Measurements from ENCODE around the gene SGO2.
A peak's percentile ranks its signal among the peaks of the same experiment; 100 is the strongest.

The SGO2 gene

DNA sequence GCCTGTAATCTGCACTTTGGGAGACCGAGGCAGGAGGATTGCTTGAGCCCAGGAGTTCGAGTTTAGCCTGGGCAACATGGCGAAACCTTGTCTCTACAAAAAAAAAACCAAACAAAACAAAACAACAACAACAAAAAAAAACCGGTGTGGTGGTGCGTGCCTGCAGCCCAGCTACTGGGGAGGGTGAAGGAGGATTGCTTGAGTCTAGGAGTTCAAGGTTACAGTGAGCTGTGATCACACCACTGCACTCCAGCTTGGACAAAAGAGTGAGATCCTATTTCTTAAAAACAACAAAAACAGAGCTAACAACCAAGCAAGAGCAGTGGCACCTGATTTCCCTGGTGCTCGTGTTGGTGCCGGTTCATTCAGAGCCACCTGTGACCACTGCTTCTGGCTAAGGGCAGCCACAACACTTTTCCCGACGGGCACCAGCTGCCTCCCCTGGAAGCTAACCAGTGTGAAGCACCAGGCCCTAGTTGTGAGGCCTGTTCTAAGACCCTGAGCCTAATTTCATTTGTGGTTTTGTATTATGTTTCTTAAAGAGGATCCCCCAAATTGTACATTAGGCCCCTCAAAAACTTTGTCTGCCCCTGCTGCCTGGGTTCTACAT is 61.1 kb downstream of the SGO2 start:
- CTCF ChIA-PET: interaction anchor here (0.7 to 1.6 kb wide), 3 partner anchors 19 to 113 kb away, joined by 3 to 4 read pairs (median 3); no protein-coding TSS in a partner anchor
- H3K9me3 ChIP-seq (ENCODE audit: control insufficient read depth, insufficient read depth, low read depth, low read length): no peaks in the 10 kb centered on the region
- TF ChIP-seq OSR2 (tag by site-specific recombination; IDR thresholded peaks at IDR 0.05): no peak
- TF ChIP-seq ZNF585B (tag by site-specific recombination; IDR thresholded peaks at IDR 0.05): no peak
- TF ChIP-seq, protein P1, sequence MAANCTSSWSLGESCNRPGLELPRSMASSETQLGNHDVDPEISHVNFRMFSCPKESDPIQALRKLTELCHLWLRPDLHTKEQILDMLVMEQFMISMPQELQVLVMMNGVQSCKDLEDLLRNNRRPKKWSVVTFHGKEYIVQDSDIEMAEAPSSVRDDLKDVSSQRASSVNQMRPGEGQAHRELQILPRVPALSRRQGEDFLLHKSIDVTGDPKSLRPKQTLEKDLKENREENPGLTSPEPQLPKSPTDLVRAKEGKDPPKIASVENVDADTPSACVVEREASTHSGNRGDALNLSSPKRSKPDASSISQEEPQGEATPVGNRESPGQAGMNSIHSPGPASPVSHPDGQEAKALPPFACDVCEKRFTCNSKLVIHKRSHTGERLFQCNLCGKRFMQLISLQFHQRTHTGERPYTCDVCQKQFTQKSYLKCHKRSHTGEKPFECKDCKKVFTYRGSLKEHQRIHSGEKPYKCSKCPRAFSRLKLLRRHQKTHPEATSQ (tag by site-specific recombination; IDR thresholded peaks at IDR 0.05): no peak
- TF ChIP-seq, protein P2, sequence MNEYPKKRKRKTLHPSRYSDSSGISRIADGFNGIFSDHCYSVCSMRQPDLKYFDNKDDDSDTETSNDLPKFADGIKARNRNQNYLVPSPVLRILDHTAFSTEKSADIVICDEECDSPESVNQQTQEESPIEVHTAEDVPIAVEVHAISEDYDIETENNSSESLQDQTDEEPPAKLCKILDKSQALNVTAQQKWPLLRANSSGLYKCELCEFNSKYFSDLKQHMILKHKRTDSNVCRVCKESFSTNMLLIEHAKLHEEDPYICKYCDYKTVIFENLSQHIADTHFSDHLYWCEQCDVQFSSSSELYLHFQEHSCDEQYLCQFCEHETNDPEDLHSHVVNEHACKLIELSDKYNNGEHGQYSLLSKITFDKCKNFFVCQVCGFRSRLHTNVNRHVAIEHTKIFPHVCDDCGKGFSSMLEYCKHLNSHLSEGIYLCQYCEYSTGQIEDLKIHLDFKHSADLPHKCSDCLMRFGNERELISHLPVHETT (tag by site-specific recombination; IDR thresholded peaks at IDR 0.05): no peak
- TF ChIP-seq, protein P3, sequence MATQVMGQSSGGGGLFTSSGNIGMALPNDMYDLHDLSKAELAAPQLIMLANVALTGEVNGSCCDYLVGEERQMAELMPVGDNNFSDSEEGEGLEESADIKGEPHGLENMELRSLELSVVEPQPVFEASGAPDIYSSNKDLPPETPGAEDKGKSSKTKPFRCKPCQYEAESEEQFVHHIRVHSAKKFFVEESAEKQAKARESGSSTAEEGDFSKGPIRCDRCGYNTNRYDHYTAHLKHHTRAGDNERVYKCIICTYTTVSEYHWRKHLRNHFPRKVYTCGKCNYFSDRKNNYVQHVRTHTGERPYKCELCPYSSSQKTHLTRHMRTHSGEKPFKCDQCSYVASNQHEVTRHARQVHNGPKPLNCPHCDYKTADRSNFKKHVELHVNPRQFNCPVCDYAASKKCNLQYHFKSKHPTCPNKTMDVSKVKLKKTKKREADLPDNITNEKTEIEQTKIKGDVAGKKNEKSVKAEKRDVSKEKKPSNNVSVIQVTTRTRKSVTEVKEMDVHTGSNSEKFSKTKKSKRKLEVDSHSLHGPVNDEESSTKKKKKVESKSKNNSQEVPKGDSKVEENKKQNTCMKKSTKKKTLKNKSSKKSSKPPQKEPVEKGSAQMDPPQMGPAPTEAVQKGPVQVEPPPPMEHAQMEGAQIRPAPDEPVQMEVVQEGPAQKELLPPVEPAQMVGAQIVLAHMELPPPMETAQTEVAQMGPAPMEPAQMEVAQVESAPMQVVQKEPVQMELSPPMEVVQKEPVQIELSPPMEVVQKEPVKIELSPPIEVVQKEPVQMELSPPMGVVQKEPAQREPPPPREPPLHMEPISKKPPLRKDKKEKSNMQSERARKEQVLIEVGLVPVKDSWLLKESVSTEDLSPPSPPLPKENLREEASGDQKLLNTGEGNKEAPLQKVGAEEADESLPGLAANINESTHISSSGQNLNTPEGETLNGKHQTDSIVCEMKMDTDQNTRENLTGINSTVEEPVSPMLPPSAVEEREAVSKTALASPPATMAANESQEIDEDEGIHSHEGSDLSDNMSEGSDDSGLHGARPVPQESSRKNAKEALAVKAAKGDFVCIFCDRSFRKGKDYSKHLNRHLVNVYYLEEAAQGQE (tag by site-specific recombination; IDR thresholded peaks at IDR 0.05): no peak
- TF ChIP-seq ZNF48 (tag by site-specific recombination; IDR thresholded peaks at IDR 0.05): no peak
- TF ChIP-seq ZNF112 (tag by site-specific recombination; IDR thresholded peaks at IDR 0.05): no peak
- no peak overlapping the region for H3K4me3 ChIP-seq (ENCODE audit: low read depth, low read length)
- peaks cover 1% of the 10 kb centered on the region; the same call in 1 of the 2 replicates for H3K4me1 ChIP-seq (ENCODE audit: control insufficient read depth, insufficient read depth, low read length)
- H3K36me3 ChIP-seq (ENCODE audit: control insufficient read depth in 2 of 2, insufficient read depth in 1 of 2, low read length in 2 of 2): peaks cover 0 to 4% of the 10 kb centered on the region in 2 experiments; a peak in 1 of 3 replicates
- H3K27ac ChIP-seq (ENCODE audit: extremely low read depth, low read depth, low read length): no peak overlapping the region
- POLR2A ChIA-PET: no interaction called here

DNA sequence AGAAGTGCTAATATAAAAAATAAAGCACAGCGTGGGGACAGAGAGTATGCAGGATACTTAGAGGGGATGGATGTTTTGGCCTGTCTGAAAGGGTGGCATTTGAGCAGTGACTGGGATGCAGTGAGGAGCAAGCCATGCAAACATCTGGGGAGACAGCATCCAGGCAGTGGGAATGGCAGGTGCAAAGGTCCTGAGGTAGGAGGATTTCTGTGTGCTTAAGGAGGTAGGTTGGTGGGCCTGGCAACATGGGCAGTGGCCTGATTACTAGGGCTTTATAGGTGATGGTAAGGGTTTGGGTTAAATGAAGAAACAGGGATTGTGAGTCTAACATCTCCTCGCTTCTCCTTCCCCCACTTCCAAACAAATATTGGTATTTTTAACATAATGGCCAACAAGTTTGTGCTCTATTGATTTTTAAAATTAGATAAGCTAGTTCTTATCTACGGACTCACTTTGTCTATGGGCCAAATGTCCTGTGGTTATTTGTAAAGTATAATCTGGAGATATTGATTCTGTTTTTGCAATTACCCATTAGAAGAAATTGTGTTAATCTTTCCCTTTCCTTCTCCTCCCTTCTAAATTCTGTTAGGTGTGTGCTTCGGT is 62.2 kb downstream of the SGO2 start:
- TF ChIP-seq ZNF623 (tag by site-specific recombination; IDR thresholded peaks at IDR 0.05): peak; percentile 92
- TF ChIP-seq ZXDB (tag by site-specific recombination; IDR thresholded peaks at IDR 0.05): no peak
- H3K36me3 ChIP-seq (ENCODE audit: control insufficient read depth in 2 of 2, insufficient read depth in 1 of 2, low read length in 2 of 2): peaks cover 0 to 4% of the 10 kb centered on the region in 2 experiments; a peak in 1 of 3 replicates
- peaks cover 3% of the 10 kb centered on the region; the same call in 1 of the 2 replicates for H3K4me1 ChIP-seq (ENCODE audit: control insufficient read depth, insufficient read depth, low read length)
- ChIA-PET POLR2A (no interaction called here), CTCF (no interaction called here)
- H3K27ac ChIP-seq (ENCODE audit: extremely low read depth, low read depth, low read length): no peak overlapping the region
- no peak overlapping the region for H3K4me3 ChIP-seq (ENCODE audit: low read depth, low read length)
- H3K9me3 ChIP-seq (ENCODE audit: control insufficient read depth, insufficient read depth, low read depth, low read length): no peaks in the 10 kb centered on the region

DNA sequence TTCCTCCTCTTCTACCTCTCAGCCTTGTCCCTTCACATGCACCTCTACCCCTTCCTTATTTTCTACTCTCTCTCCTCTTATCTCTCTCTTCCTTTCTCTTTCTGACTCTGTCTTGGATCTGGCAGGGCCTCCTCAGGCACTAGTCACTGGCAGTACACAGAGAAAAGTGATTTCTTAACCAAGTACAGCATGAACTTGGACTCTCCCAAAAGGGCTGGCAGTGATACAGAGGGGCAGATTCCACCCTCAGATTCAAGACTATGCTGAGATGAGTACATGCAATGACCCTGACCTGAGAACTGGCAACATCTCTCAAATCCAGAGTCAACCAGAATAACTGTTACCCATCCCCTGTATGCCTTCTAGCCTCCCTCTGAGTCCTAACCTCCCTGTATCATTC is 64.1 kb downstream of the SGO2 start:
- H3K9me3 ChIP-seq (ENCODE audit: control insufficient read depth, insufficient read depth, low read depth, low read length): no peaks in the 10 kb centered on the region
- H3K27ac ChIP-seq (ENCODE audit: extremely low read depth, low read depth, low read length): no peak overlapping the region
- no peaks in the 10 kb centered on the region for H3K36me3 ChIP-seq (ENCODE audit: control insufficient read depth in 2 of 2, insufficient read depth in 1 of 2, low read length in 2 of 2)
- H3K4me1 ChIP-seq (ENCODE audit: control insufficient read depth, insufficient read depth, low read length): peaks cover 3% of the 10 kb centered on the region; the same call in 1 of the 2 replicates
- POLR2A ChIA-PET: no interaction called here
- CTCF ChIA-PET: no interaction called here
- no peak overlapping the region for H3K4me3 ChIP-seq (ENCODE audit: low read depth, low read length)
- TF ChIP-seq ZNF10 (tag by site-specific recombination; IDR thresholded peaks at IDR 0.05) (no peak), ZNF202 (tag by site-specific recombination; IDR thresholded peaks at IDR 0.05; ENCODE audit: borderline replicate concordance) (no peak), SP3 (tag by site-specific recombination; IDR thresholded peaks at IDR 0.05) (no peak), ZSCAN30 (tag by site-specific recombination; IDR thresholded peaks at IDR 0.05) (no peak), ZNF843 (tag by site-specific recombination; IDR thresholded peaks at IDR 0.05) (no peak), KLF1 (tag by site-specific recombination; IDR thresholded peaks at IDR 0.05) (no peak), ZNF292 (tag by site-specific recombination; IDR thresholded peaks at IDR 0.05; ENCODE audit: borderline replicate concordance, low read depth) (no peak)
- TF ChIP-seq, protein P4, sequence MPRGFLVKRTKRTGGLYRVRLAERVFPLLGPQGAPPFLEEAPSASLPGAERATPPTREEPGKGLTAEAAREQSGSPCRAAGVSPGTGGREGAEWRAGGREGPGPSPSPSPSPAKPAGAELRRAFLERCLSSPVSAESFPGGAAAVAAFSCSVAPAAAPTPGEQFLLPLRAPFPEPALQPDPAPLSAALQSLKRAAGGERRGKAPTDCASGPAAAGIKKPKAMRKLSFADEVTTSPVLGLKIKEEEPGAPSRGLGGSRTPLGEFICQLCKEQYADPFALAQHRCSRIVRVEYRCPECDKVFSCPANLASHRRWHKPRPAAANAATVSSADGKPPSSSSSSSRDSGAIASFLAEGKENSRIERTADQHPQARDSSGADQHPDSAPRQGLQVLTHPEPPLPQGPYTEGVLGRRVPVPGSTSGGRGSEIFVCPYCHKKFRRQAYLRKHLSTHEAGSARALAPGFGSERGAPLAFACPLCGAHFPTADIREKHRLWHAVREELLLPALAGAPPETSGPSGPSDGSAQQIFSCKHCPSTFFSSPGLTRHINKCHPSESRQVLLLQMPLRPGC (tag by site-specific recombination; IDR thresholded peaks at IDR 0.05): no peak
- TF ChIP-seq, protein P5, sequence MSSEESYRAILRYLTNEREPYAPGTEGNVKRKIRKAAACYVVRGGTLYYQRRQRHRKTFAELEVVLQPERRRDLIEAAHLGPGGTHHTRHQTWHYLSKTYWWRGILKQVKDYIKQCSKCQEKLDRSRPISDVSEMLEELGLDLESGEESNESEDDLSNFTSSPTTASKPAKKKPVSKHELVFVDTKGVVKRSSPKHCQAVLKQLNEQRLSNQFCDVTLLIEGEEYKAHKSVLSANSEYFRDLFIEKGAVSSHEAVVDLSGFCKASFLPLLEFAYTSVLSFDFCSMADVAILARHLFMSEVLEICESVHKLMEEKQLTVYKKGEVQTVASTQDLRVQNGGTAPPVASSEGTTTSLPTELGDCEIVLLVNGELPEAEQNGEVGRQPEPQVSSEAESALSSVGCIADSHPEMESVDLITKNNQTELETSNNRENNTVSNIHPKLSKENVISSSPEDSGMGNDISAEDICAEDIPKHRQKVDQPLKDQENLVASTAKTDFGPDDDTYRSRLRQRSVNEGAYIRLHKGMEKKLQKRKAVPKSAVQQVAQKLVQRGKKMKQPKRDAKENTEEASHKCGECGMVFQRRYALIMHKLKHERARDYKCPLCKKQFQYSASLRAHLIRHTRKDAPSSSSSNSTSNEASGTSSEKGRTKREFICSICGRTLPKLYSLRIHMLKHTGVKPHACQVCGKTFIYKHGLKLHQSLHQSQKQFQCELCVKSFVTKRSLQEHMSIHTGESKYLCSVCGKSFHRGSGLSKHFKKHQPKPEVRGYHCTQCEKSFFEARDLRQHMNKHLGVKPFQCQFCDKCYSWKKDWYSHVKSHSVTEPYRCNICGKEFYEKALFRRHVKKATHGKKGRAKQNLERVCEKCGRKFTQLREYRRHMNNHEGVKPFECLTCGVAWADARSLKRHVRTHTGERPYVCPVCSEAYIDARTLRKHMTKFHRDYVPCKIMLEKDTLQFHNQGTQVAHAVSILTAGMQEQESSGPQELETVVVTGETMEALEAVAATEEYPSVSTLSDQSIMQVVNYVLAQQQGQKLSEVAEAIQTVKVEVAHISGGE (tag by site-specific recombination; conservative IDR thresholded peaks at IDR 0.05; ENCODE audit: low read depth): no peak
